Prostate gland (tissue), 2 donors: Measurements from ENCODE around the gene SUN5.

Experiments
- POLR2A ChIP-seq: fragments of 450-650 bp; IDR thresholded peaks from one replicate; pipeline ENCODE4 v1.6.1; 2016; ENCODE audit warnings: antibody characterized with exemption, mild to moderate bottlenecking
- TF ChIP-seq, protein P1 (sequence below), 4 experiments: fragments of 200-600 bp in 2 of 4; fragments of 450-650 bp in 2 of 4; sonication (generic) in 2 of 4; IDR thresholded peaks; 1 replicate in 3 of 4; 2 replicates in 1 of 4; pipeline ENCODE4 v1.5.1; 2016 to 2019; ENCODE audit warnings: antibody characterized with exemption in 4 of 4, mild to moderate bottlenecking in 2 of 4, moderate library complexity in 2 of 4

DNA sequence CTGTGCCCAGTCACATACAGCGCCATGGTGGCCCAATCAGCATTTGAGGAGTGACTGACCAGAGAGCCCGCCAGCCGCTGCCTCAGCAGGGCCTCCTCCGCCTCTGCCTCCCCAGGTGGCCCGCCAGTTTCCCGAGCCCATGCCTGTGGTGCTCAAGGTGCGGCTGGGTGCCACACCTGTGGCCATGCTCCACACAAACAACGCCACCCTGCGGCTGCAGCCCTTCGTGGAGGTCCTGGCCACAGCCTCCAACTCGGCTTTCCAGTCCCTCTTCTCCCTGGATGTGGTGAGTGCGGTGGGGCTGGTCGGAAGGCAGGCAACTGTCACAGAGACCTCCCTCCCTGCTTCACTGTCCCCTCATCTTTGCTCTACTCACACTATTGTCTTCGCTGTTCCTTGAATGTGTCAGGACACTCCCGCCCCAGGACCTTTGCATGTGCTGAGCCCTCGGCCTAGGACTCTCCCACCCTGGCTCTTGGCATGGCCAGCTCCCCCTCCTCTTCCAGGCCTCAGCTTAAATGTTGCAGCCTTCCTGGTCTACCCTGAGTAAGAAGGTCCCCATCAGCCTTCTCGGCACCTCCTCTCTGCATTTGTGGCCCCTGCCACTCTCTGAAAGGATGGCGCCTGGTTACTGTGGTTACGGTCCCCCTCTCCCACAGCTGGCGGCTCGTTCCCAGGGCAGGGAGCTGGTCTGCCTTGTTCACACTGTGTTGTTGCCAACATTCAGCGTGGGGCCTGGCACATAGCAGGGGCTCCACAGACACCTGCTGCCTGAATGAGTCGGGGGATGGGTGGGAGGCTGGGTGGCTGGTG is 15.4 kb upstream of the SUN5 start:
- TF ChIP-seq, protein P1, sequence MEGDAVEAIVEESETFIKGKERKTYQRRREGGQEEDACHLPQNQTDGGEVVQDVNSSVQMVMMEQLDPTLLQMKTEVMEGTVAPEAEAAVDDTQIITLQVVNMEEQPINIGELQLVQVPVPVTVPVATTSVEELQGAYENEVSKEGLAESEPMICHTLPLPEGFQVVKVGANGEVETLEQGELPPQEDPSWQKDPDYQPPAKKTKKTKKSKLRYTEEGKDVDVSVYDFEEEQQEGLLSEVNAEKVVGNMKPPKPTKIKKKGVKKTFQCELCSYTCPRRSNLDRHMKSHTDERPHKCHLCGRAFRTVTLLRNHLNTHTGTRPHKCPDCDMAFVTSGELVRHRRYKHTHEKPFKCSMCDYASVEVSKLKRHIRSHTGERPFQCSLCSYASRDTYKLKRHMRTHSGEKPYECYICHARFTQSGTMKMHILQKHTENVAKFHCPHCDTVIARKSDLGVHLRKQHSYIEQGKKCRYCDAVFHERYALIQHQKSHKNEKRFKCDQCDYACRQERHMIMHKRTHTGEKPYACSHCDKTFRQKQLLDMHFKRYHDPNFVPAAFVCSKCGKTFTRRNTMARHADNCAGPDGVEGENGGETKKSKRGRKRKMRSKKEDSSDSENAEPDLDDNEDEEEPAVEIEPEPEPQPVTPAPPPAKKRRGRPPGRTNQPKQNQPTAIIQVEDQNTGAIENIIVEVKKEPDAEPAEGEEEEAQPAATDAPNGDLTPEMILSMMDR (IDR thresholded peaks at IDR 0.05): no peak
- TF ChIP-seq POLR2A: no peak
